CD1c-positive myeloid dendritic cell (primary cell): Measurements from ENCODE around the gene SBNO2.
A peak's percentile ranks its signal among the peaks of the same experiment; 100 is the strongest.
"Not testable (repeated sequence)": the region's sequence is repeated elsewhere in the genome, so short reads cannot be mapped to it uniquely, and the experiment has no call there.

Source experiments
- DNase-seq: peaks from one replicate; pipeline ENCODE4 v3.0.0-alpha.2; 2016; ENCODE audit errors: extremely low spot score

Gene SBNO2

DNA sequence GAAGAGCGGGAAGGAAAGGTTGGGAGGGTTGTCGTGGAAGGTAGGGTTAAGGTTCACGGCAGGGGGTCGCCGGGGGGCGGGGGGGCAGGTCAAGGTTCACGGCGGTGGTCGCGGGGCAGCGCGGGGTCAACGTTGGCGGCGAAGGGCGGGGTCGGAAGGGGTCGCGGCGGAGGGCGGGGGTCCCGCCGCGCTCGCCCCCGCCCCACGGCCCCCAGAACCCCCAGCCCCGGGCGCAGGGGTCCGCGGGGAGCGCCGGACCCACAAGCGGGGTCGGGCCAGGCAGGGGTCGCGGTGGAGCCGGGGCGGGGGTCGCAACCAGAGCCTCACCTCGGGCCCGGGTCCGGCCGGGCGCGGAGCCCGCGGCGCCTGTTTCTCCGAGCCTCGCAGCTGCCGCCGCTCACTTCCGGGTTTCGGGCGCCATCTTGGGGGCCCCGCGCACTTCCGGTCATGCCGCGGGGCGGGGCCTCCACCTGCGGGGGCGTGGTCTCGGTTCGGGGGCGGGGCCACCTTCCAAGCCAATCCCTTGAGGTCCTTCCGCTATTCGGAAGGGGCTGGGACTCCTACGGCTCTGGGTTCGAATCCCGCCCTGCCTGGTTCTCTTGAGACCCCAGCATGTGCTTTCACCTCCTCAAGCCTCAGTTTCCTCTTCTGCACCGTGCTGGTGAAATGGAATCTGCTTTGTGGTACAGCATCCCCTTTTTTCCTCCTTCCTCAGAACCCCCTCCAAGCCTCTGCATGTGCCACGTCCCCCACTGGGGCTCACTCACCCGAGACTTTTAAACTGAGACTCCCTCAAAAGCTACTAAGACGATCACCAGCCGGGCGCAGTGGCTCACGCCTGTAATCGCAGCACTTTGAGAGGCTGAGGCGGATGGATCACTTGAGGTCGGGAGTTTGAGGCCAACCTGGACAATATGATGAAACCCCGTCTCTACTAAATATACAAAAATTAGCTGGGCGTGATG is at the start of gene SBNO2:
SBNO2 (minus strand) TSS at position 424 of the 965 bp plus-strand sequence. CDS start 19,992 bp downstream, outside the sequence.
- DNase-seq = peak; percentile 94

GRCh38 chr19:1223018-1223855 is 49.2 kb upstream of the SBNO2 start:
- DNase-seq = no peak

DNA sequence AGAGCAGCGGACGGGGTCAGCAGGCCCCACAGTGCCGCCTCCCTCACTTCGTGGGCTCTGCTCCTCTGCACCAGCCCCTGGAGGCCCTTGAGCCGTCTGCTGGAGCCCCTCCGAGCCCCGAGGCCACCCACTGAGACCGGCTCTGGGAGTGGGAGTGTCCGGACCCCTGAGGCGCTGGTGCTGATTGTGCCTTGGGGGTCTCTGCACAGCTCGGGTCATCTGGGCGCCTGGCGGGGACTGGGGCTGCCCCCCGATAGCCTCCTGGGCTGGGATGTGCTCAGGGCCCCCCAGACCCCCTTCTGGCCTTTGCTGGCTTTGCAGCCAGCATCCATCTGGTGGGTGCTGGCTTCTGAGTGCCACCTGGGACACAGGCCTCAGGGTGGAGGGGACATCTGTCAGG is 48.3 kb upstream of the SBNO2 start:
- no peak for DNase-seq

GRCh38 chr19:1221904-1222255 is 47.8 kb upstream of the SBNO2 start:
- DNase-seq = no peak

GRCh38 chr19:1220976-1221903 is 47.2 kb upstream of the SBNO2 start:
- peak; percentile 47 for DNase-seq

- DNase-seq = no peak
Measured at GRCh38 chr19:1220477-1220930, 46.4 kb upstream of the SBNO2 start.

GRCh38 chr19:1219786-1220476 is 45.9 kb upstream of the SBNO2 start:
- no peak for DNase-seq

GRCh38 chr19:1218751-1219567 is 44.9 kb upstream of the SBNO2 start:
- DNase-seq = no peak

DNA sequence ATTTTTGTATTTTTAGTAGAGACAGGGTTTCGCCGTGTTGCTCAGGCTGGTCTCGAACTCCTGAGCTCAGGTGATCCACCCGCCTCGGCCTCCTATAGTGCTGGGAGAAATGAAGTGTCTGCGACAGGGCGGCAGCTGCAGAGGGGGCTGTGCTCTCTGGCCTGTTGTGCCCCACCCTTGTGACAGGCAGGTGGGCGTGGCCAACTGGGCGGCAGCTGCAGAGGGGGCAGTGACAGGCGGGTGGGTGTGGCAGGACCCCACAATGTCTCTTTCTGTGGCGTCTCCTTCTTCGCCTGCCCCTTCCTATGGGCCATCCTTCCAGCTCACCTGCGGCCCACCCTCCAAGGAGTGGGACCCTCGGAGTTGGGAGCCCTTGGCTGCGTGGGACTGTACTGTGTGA is 43.3 kb upstream of the SBNO2 start:
- no peak for DNase-seq

DNA sequence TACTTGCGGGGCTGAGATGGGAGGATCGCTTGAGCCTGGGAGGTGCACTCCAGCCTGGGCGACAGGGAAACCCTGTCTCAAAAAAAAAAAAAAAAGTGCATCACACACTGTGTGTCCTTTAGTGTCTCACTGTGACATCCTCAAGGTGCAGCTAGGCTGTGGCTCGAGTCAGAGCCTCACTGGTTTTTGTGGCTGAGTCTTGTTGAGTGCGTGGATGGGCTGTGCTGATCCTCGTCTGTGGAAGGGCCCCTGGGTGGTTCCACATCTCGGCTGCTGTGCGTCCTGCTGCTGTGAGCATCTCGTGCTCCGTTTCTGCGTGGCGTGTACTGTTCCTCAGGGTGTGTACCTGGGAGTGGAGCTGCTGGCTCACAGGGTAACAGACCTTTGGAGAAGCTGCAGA is 42.7 kb upstream of the SBNO2 start:
- DNase-seq = no peak

- DNase-seq = no peak
Measured at GRCh38 chr19:1214862-1215731, 41.0 kb upstream of the SBNO2 start.

- no peak for DNase-seq
Measured at GRCh38 chr19:1214299-1214861, 40.3 kb upstream of the SBNO2 start.

GRCh38 chr19:1213391-1214286 is 39.6 kb upstream of the SBNO2 start:
- DNase-seq = peak; percentile 95

GRCh38 chr19:1211494-1212234 is 37.6 kb upstream of the SBNO2 start:
- DNase-seq = no peak

GRCh38 chr19:1210227-1210538 is 36.1 kb upstream of the SBNO2 start:
- no peak for DNase-seq

DNA sequence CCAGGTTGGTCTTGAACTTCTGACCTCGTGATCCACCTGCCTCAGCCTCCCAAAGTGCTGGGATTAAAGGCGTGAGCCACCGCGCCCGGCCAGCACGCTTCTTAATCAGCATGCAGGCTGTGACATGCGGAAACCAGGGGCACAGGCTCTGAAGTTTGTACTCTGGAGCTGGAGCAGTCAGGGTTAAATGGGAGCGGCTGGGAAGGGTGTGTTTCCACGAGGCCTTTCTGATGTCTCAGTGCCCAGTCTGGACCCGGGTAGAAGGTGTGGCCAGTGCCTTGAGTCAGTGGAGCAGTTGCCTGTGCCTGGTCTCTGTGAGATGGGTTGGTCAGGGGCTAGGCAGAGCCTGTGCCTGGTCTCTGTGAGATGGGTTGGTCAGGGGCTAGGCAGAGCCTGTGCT is 34.8 kb upstream of the SBNO2 start:
- not testable (repeated sequence) for DNase-seq

- DNase-seq = peak; percentile 50
Measured at GRCh38 chr19:1206864-1207450, 32.9 kb upstream of the SBNO2 start.
